Measurements from ENCODE around the gene ZNF320. TPM values are rescaled to one million over a fixed set of nuclear protein-coding genes. Genes with fewer than 3 reads are reported as not detected.
"Not testable (repeated sequence)": the region's sequence is repeated elsewhere in the genome, so short reads cannot be mapped to it uniquely, and the experiment has no call there.

The ZNF320 gene
- total RNA-seq, 1 experiment from 2014 or later, result 10.2 TPM

DNA sequence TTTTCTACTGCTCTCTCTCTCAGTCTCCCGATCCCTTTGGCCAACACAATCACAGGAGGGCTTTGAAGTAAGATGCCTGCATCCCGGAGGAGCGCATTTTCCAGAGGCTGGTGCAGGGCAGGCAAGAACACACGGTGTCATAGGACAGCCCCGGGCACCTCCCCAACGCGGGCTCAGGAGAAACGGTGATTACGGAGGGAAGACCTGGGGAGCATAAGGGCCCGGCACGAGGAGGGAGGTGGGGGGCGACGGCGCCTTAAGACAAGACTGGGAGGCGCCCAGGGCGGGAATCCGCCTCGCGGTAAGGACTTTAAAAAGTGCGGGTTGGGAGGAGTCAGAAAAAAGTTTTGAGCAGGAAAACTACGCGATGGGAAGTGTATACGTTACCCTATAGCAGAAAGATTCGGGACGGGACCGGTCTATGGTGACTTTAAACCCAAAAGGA is 44.5 kb upstream of the ZNF320 start:
- ATAC-seq (peak; percentile 38), DNase-seq (ENCODE audit: low read depth, low spot score) (no peak)
- in situ Hi-C loops (cut with HindIII; ENCODE audit: low pct_unique_long_range_greater_than_20kb, low sequenced_read_pairs) (no loop called here), intact Hi-C loops (cut with micrococcal nuclease; ENCODE audit: unreplicated experiment) (no loop called here)
- Histone ChIP-seq H3K4me3 (ENCODE audit: low read depth in 2 of 2, low read length in 2 of 2) (peak overlapping the region; percentile 79 to 96), H3K27ac (ENCODE audit: low read length) (peak overlapping the region; percentile 82), H3K36me3 (ENCODE audit: control insufficient read depth, insufficient read depth, low read length) (no peaks in the 10 kb centered on the region), H3K4me1 (ENCODE audit: control insufficient read depth, insufficient read depth, low read length) (no peaks in the 10 kb centered on the region), H3K9me3 (ENCODE audit: control insufficient read depth, insufficient read depth, low read depth, low read length) (no peaks in the 10 kb centered on the region), H3K27me3 (ENCODE audit: control insufficient read depth, insufficient read depth, low read length) (no peaks in the 10 kb centered on the region)
- POLR2A ChIA-PET, result no interaction called here
- CTCF ChIA-PET, result no interaction called here
- TF ChIP-seq, protein P1, sequence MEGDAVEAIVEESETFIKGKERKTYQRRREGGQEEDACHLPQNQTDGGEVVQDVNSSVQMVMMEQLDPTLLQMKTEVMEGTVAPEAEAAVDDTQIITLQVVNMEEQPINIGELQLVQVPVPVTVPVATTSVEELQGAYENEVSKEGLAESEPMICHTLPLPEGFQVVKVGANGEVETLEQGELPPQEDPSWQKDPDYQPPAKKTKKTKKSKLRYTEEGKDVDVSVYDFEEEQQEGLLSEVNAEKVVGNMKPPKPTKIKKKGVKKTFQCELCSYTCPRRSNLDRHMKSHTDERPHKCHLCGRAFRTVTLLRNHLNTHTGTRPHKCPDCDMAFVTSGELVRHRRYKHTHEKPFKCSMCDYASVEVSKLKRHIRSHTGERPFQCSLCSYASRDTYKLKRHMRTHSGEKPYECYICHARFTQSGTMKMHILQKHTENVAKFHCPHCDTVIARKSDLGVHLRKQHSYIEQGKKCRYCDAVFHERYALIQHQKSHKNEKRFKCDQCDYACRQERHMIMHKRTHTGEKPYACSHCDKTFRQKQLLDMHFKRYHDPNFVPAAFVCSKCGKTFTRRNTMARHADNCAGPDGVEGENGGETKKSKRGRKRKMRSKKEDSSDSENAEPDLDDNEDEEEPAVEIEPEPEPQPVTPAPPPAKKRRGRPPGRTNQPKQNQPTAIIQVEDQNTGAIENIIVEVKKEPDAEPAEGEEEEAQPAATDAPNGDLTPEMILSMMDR (IDR thresholded peaks at IDR 0.05), result no peak
- TF ChIP-seq, protein P2, sequence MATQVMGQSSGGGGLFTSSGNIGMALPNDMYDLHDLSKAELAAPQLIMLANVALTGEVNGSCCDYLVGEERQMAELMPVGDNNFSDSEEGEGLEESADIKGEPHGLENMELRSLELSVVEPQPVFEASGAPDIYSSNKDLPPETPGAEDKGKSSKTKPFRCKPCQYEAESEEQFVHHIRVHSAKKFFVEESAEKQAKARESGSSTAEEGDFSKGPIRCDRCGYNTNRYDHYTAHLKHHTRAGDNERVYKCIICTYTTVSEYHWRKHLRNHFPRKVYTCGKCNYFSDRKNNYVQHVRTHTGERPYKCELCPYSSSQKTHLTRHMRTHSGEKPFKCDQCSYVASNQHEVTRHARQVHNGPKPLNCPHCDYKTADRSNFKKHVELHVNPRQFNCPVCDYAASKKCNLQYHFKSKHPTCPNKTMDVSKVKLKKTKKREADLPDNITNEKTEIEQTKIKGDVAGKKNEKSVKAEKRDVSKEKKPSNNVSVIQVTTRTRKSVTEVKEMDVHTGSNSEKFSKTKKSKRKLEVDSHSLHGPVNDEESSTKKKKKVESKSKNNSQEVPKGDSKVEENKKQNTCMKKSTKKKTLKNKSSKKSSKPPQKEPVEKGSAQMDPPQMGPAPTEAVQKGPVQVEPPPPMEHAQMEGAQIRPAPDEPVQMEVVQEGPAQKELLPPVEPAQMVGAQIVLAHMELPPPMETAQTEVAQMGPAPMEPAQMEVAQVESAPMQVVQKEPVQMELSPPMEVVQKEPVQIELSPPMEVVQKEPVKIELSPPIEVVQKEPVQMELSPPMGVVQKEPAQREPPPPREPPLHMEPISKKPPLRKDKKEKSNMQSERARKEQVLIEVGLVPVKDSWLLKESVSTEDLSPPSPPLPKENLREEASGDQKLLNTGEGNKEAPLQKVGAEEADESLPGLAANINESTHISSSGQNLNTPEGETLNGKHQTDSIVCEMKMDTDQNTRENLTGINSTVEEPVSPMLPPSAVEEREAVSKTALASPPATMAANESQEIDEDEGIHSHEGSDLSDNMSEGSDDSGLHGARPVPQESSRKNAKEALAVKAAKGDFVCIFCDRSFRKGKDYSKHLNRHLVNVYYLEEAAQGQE (IDR thresholded peaks at IDR 0.05; ENCODE audit: insufficient read depth in 1 of 2, low read depth in 2 of 2, low read length in 1 of 2), result no peak
- TF ChIP-seq SIN3A (IDR thresholded peaks at IDR 0.05; ENCODE audit: borderline replicate concordance, insufficient read depth, low read depth, low read length) (no peak), TCF7L2 (IDR thresholded peaks at IDR 0.05; ENCODE audit: low read depth, low read length) (no peak), POLR2AphosphoS5 (IDR thresholded peaks at IDR 0.05; ENCODE audit: low read depth, low read length) (no peak)
- BruUV-seq (replicated peaks), result TSS peak; percentile 90

DNA sequence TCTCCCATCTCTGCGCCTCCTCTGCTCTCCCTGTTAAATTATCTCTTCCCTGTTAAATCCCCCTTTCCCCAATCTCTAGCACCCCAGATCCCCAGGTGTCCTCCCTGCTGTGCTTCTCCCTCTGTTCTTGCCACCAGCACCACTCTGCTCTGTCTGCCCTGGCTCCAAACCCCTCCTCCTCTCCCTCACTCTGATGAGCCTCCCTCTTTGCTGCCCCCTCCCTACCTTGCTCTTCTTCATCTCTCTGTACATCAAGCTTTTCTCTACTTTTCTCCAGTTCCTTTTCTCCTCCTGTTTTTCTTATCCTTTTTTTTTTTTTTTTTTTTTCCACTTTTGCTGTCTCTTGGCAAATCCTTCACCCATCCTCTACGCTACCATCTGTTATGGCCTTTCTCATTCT is 44.1 kb upstream of the ZNF320 start:
- intact Hi-C loops (cut with micrococcal nuclease; ENCODE audit: unreplicated experiment); ATAC-seq; DNase-seq (ENCODE audit: low read depth, low spot score); BruUV-seq (replicated peaks); H3K27me3 ChIP-seq (ENCODE audit: control insufficient read depth, insufficient read depth, low read length); H3K9me3 ChIP-seq (ENCODE audit: control insufficient read depth, insufficient read depth, low read depth, low read length); CTCF ChIA-PET; H3K4me1 ChIP-seq (ENCODE audit: control insufficient read depth, insufficient read depth, low read length); in situ Hi-C loops (cut with HindIII; ENCODE audit: low pct_unique_long_range_greater_than_20kb, low sequenced_read_pairs); H3K36me3 ChIP-seq (ENCODE audit: control insufficient read depth, insufficient read depth, low read length): not testable (repeated sequence)
- Histone ChIP-seq H3K27ac (ENCODE audit: low read length) (peak overlapping the region; percentile 82), H3K4me3 (ENCODE audit: low read depth in 2 of 2, low read length in 2 of 2) (peak overlapping the region; percentile 79 to 96)
- POLR2A ChIA-PET, result interaction anchor here (0.6 kb wide), 1 partner anchor 118 kb away, joined by 8 read pairs; no protein-coding TSS in a partner anchor

DNA sequence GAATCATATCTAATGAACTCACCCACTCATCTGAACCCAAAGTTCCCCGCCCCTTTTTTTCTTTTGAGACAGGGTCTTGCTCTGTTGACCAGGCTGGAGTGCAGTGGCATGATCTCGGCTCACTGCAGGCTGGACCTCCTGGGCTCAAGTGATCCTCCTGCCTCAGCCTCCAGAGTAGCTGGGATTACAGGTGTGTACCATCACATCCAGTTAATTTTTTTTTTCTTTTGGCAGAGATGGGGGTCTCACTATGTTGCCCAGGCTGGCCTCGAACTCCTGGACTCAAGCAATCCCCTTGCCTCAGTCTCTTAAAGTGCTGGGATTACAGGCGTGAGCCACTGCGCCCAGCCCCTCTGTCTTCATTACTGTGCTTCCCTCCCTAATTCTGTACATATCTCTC is 43.5 kb upstream of the ZNF320 start:
- DNase-seq (ENCODE audit: low read depth, low spot score); in situ Hi-C loops (cut with HindIII; ENCODE audit: low pct_unique_long_range_greater_than_20kb, low sequenced_read_pairs); BruUV-seq (replicated peaks); H3K27me3 ChIP-seq (ENCODE audit: control insufficient read depth, insufficient read depth, low read length); H3K36me3 ChIP-seq (ENCODE audit: control insufficient read depth, insufficient read depth, low read length); ATAC-seq; H3K9me3 ChIP-seq (ENCODE audit: control insufficient read depth, insufficient read depth, low read depth, low read length); CTCF ChIA-PET; H3K27ac ChIP-seq (ENCODE audit: low read length); H3K4me1 ChIP-seq (ENCODE audit: control insufficient read depth, insufficient read depth, low read length); H3K4me3 ChIP-seq (ENCODE audit: low read depth in 2 of 2, low read length in 2 of 2); intact Hi-C loops (cut with micrococcal nuclease; ENCODE audit: unreplicated experiment): not testable (repeated sequence)
- POLR2A ChIA-PET, result interaction anchor here (0.6 kb wide), 1 partner anchor 118 kb away, joined by 8 read pairs; no protein-coding TSS in a partner anchor

Measured in Panc1 (cell line).